GM04504 (cell line): ENCODE data around the gene XKRX.

ENCODE experiments used
- DNase-seq: peaks from one replicate; pipeline ENCODE4 v3.0.0-alpha.2; 2012; ENCODE audit warnings: low read depth

XKRX gene

GRCh38 chrX:100928660-100929613 lies at the start of gene XKRX:
Gene XKRX (minus strand): TSS chrX:100928917. CDS start chrX:100928304, 613 bp downstream.
- no peak for DNase-seq

GRCh38 chrX:100976211-100976610 lies 47.5 kb upstream of the XKRX start:
- no peak for DNase-seq

- DNase-seq, result no peak
These were observed 46.5 kb upstream of the XKRX start for GRCh38 chrX:100975212-100975611.

- DNase-seq, result no peak
These were observed 44.7 kb upstream of the XKRX start for GRCh38 chrX:100973411-100973810.

- DNase-seq, result no peak
These were observed 41.2 kb upstream of the XKRX start for GRCh38 chrX:100969936-100970335.

- no peak for DNase-seq
These were observed 40.7 kb upstream of the XKRX start, which contains the start of gene ARL13A for GRCh38 chrX:100969408-100969807. Gene ARL13A (plus strand): TSS chrX:100969708. CDS start chrX:100973690, 3,982 bp downstream.

- DNase-seq, result no peak
These were observed 35.6 kb upstream of the XKRX start for GRCh38 chrX:100964362-100964761.

GRCh38 chrX:100962811-100963210 lies 34.1 kb upstream of the XKRX start:
- no peak for DNase-seq

GRCh38 chrX:100948557-100948956 lies 19.8 kb upstream of the XKRX start:
- no peak for DNase-seq

GRCh38 chrX:100946299-100946927 lies 17.7 kb upstream of the XKRX start:
- DNase-seq, result no peak

GRCh38 chrX:100944601-100945000 lies 15.9 kb upstream of the XKRX start:
- no peak for DNase-seq

GRCh38 chrX:100939333-100939732 lies 10.6 kb upstream of the XKRX start:
- no peak for DNase-seq

- DNase-seq, result no peak
These were observed 7.0 kb upstream of the XKRX start for GRCh38 chrX:100935767-100936166.

- no peak for DNase-seq
These were observed 3.2 kb upstream of the XKRX start for GRCh38 chrX:100931925-100932285.

GRCh38 chrX:100931218-100931924 lies 2.7 kb upstream of the XKRX start:
- no peak for DNase-seq

GRCh38 chrX:100926453-100926852 lies 2.3 kb downstream of the XKRX start:
- DNase-seq, result no peak

GRCh38 chrX:100924375-100924774 lies 4.3 kb downstream of the XKRX start:
- DNase-seq, result no peak

- no peak for DNase-seq
These were observed 13.2 kb downstream of the XKRX start for GRCh38 chrX:100915562-100915961.

- DNase-seq, result no peak
These were observed 15.6 kb downstream of the XKRX start for GRCh38 chrX:100913111-100913510.

GRCh38 chrX:100911731-100912130 lies 17.0 kb downstream of the XKRX start:
- no peak for DNase-seq

- DNase-seq, result no peak
These were observed 23.1 kb downstream of the XKRX start for GRCh38 chrX:100905620-100906019.

GRCh38 chrX:100904433-100904832 lies 24.3 kb downstream of the XKRX start:
- DNase-seq, result no peak
